Stimulated activated CD4-positive, alpha-beta T cell treated with anti-CD3 and anti-CD28 coated beads, Interleukin-12 subunit alpha, Interleukin-12 subunit beta, amount 100 ng/mL, for 24 hours (primary cell): Measurements from ENCODE around the gene LRRC8C.

Experiments
- DNase-seq, 2 experiments: peaks; one replicate each; pipeline ENCODE4 v3.0.0-alpha.2; 2020; ENCODE audit warnings: low read depth in 2 of 2

The LRRC8C gene

DNA sequence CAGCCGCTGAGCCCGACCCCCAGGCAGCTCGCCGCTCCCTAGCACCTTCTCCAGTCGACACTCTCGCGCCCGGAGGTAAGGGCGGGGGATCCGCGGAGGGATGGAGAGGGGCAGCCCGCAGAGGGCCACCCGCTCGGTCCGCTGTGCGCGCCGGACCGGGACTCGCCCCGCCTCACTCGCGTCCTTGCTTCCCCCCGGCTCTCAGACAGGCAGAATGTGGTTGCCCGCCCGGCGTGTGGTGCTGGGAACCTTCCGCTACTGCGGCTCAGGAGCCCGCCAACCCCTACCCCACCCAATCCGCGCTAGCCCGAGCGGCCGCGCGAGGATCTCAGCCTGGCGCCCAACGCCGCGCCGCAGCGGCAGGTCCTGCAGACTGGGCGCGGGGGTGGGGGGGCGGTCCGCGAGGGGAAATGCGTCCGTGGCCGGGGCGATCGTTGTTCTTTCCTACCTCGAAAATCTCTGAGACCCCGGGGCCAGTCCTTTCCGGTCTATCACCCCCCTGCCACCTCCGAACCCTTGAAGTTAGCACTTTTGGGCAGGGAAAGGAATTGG is 404 bp downstream of the LRRC8C start:
- peak in 1 of 2 experiments; percentile 43 for DNase-seq

- peak in 1 of 2 experiments; percentile 20 for DNase-seq
These were observed 1.1 kb downstream of the LRRC8C start for GRCh38 chr1:89633800-89634625.

DNA sequence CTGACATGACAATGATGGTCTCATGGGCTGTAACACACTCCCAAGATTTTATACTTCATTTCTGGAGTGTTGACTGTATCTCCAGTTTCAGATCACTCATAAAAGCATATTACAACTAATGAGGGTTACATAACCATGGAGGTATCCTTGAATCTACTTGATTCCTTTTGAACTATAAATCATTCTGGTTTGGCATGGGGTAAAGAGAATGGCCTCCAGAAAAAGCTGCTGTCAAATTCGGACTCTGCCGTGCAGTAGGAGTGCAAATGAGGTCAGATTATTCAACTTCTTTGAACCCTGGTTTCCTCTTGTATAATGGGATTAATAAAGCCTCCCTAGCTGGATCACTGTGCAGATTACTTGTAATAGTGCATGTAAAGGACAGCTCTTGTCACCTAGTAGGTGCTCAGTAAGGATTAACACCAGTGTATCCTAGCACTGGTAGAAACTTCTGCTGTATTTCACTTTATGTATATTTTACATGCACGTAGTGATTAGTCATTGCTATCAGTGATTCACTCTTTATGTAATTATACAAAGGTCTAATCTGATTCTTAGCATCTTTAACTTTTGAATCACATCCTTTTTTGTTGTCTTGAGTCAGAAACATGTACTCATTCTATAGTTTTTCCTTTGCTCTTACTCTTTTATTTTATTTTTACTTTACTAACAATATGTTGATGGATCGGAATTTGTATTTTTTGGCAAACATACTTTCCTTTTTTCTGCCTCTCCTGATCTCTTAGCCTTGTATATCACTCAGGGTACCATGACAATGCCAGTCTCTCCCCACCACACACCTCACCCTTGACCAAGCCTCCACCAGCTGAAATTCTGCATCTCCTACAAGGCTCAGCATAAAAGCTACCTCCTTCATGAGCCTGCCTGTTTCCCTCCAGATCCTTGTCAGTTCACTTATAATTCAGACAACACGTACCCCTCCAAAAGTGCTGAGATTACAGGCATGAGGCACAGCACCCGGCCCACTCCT is 3.2 kb downstream of the LRRC8C start:
- DNase-seq, result no peak

- DNase-seq, result no peak
These were observed 4.6 kb downstream of the LRRC8C start for GRCh38 chr1:89637496-89637895.

DNA sequence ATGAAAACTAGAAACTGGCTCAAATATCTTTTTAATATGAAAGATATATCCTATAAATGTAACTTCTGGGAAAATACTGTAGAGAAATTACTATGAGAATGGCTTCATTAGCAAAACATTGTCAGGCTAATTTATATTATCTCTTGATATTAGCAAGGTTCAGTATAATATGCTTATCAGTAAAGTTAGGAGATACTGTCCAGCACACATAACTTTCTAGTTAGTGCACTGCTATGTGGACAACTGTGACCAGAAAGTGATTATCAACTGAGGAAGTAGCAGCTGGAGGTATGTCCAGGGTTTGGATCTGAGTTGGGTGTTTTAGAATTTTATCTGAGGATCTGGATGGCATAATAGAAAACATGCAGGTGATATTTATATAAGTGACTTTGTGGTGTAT is 7.5 kb downstream of the LRRC8C start:
- no peak for DNase-seq

- no peak for DNase-seq
These were observed 8.9 kb downstream of the LRRC8C start for GRCh38 chr1:89641781-89642180.

- no peak for DNase-seq
These were observed 10.7 kb downstream of the LRRC8C start for GRCh38 chr1:89643577-89643976.

- no peak for DNase-seq
These were observed 11.3 kb downstream of the LRRC8C start for GRCh38 chr1:89644119-89644814.

DNA sequence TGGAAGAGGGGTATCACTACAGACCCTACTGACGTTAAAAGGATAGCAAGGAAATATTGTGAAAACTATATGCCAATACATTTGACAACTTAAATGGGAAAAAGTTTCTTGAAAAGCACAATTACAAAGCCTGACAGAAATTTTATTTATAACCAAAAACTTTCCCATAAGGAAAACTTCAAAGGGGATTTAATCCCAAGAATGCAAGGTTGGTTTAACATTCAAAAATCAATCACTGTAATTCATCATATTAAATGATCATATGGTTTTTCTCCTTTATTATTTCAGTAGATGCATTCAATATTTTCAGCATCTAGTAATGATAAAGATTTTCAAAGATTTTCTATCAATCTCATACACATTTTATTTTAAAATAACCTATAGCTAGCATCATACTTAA is 13.3 kb downstream of the LRRC8C start:
- DNase-seq, result no peak

GRCh38 chr1:89649783-89650182 is 16.9 kb downstream of the LRRC8C start:
- no peak for DNase-seq

DNA sequence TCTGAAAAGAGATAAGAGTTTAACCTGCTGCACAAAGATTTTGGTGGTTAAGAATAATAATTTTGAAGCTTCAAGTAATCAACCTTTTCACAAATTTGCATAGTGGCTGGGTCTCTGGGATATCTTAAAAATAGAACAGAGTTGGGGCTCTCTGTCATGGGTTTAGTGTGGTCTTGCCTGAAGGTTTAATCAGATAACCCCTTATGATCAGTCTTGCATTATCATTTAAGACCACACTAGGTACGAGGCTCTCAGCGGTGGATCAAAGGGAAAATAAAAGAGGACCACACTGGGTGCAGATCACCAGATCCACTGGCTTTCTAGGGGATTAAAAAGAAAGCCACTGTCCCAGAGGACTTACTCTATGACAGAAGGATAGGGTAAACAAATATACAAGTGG is 19.5 kb downstream of the LRRC8C start:
- no peak for DNase-seq

DNA sequence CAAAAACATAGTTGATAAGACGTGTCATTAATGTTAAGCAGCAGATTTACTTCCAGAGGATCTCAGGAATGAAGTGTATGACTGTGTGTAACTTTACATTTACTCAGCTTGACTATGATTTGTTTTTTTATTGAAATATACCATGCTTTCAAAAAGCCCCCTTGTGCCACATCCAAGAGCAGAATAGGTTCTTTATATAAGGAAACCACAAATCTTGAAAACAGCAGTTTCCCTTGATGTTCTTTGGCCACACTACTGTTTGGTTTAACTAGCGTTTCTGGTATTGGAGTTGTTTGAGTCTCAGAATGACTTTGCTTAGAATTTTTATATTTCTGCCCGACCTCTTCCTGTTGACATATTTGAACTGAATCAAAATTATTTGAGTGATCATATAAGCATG is 25.0 kb downstream of the LRRC8C start:
- no peak for DNase-seq

- DNase-seq, result no peak
These were observed 26.6 kb downstream of the LRRC8C start for GRCh38 chr1:89659322-89660081.

DNA sequence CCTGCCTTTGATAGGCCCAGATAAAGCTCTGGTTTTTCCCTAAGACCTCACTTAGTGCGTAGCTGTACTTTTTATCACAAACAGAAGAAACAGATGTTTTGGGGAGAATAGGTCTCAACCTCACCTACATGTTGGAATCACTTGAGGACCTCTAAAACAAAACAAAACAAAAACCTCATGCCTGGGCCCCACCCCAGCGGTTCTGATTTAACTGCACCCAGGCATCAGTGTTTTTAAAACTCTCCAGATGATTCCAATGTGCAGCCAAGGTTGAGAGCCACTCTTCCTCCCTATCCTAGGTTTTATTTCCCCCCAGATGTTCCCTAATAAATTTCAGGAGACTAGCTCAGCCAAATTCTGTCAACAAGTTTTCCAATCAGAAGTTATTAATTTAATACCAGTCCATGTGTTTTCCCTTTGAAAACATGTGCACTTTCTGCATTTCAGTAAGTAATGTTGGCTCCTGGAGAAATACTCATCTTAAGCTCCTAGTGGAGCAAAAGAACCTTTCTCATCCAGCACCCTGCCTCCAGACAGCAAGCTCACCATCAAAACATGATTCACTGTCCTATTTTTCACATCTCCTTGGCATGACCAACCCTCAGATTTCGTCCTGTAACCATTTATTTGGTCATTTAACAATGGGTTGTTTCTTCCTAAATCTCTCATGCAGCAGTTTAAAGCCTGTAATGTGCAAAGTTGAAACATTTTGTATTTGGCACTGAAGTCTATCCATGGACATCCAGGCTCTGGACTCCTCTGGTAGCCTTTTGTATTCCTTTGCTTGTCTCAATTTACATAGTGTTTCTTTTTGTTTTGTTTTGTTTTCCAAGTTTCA is 27.5 kb downstream of the LRRC8C start:
- DNase-seq, result no peak

- DNase-seq, result no peak
These were observed 33.0 kb downstream of the LRRC8C start for GRCh38 chr1:89665941-89666340.

DNA sequence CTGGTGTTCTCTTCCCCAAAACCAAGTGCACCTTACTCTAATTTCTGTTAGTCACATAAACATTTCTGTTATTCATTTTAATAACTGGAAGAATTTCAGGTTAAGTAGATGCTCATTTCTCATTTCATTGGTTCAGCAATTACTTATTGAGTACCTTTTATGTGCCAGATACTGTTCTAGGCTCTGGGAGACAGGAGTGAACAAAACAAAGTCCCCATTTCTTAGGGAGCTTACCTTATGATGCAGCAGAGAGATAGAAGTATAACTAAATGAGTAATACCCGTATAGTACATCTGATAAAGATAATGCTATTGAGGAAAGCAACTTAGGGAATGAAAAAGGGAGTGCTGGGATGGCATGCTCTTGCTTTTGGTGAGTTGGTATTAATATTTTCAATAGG is 33.7 kb downstream of the LRRC8C start:
- no peak for DNase-seq

GRCh38 chr1:89667691-89668090 is 34.8 kb downstream of the LRRC8C start:
- DNase-seq, result no peak

- DNase-seq, result no peak
These were observed 36.0 kb downstream of the LRRC8C start for GRCh38 chr1:89668961-89669360.

GRCh38 chr1:89669441-89669840 is 36.5 kb downstream of the LRRC8C start:
- DNase-seq, result no peak

- no peak for DNase-seq
These were observed 37.2 kb downstream of the LRRC8C start for GRCh38 chr1:89670163-89670562.
